GM23248 (cell line): Measurements from ENCODE around the gene COL7A1.

Source experiments
- EZH2 ChIP-seq: fragments of 200-600 bp; sonication (generic); IDR thresholded peaks from 2 replicates; pipeline ENCODE4 v1.6.1; 2018; ENCODE audit warnings: antibody characterized with exemption, mild to moderate bottlenecking; ENCODE audit not compliant: insufficient read depth, poor library complexity, severe bottlenecking
- EZH2phosphoT487 ChIP-seq: fragments of 200-600 bp; sonication (generic); IDR thresholded peaks from 2 replicates; pipeline ENCODE4 v1.6.1; 2018; ENCODE audit warnings: antibody characterized with exemption, moderate library complexity, mild to moderate bottlenecking, low read depth; ENCODE audit not compliant: insufficient read depth

DNA sequence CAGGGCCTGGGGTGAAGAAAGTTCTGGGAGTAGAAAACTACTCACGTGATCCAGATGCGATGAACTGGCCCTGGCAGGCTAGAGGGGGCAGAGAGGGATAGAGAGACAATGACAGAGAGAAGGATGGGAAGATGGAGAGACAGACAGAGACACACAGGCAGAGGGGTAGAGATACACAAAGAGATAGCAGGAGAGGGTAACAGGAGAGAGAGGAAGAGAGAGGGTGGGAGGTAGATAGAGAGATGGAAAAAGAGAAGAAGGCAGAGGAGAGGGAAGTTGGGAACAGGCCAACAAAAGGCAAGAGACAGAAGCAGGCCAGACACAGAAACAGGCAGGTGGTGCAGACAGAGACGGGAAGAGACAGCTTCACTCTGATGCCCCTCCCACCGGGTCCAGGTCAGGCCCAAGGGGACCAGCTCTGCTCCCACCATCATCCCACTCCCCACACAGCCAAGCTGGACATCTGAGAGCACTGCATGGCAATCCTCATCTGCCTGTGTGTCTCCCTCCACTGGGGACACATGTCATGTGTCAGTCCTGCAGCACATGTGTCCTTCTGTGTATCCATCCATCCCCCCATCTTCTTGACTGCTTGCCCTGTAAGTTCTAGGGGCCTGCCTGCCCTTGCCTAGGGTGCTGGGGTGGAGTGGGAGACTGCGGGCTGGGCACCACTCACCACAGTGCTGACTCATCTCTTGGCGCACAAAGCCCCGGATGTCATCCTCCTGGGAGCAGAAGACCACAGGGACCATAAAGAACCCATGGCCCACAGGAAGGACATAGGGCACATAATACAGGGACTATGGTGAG, 29.3 kb downstream of the COL7A1 start:
- TF ChIP-seq EZH2 (no peak), EZH2phosphoT487 (no peak)
